Tibial nerve (tissue), 4 donors: ENCODE data around the gene ADAMTS8. TPM values are rescaled to one million over a fixed set of nuclear protein-coding genes. Genes with fewer than 3 reads are reported as not detected.

ENCODE experiments used
- DNase-seq, 2 donors: peaks; one replicate each; pipeline ENCODE4 v3.0.0-alpha.2; 2019; ENCODE audit warnings: low spot score in 2 of 2
- H3K27ac ChIP-seq, 4 donors: fragments of 200-600 bp; sonication (generic) in 3 of 4; one replicate each; pipeline ENCODE4 v1.5.1; 2017 to 2019; ENCODE audit warnings: mild to moderate bottlenecking in 1 of 4
- H3K27me3 ChIP-seq, 2 donors: fragments of 200-600 bp; sonication (generic) in 1 of 2; one replicate each; pipeline versions ENCODE4 v1.5.1 to v1.6.0; 2017 to 2019
- H3K36me3 ChIP-seq, 3 donors: fragments of 200-600 bp; sonication (generic); one replicate each; pipeline ENCODE4 v1.5.1; 2018 to 2019
- H3K4me1 ChIP-seq, 4 donors: fragments of 200-600 bp; sonication (generic) in 3 of 4; one replicate each; pipeline ENCODE4 v1.5.1; 2017 to 2019
- H3K4me3 ChIP-seq, 4 donors: fragments of 200-600 bp; sonication (generic) in 3 of 4; one replicate each; pipeline ENCODE4 v1.5.1; 2017 to 2019; ENCODE audit warnings: mild to moderate bottlenecking in 1 of 4, moderate library complexity in 1 of 4
- H3K9me3 ChIP-seq, 4 donors: fragments of 200-600 bp; sonication (generic) in 3 of 4; one replicate each; pipeline ENCODE4 v1.5.1; 2017 to 2019
- EP300 ChIP-seq, 2 donors: sonication (generic); formaldehyde crosslinking; IDR thresholded peaks; one replicate each; pipeline ENCODE4 v1.6.1; 2017; ENCODE audit warnings: antibody characterized with exemption in 2 of 2, mild to moderate bottlenecking in 1 of 2
- POLR2A ChIP-seq, 2 donors: fragments of 450-650 bp; IDR thresholded peaks; one replicate each; pipeline ENCODE4 v1.6.1; 2017; ENCODE audit warnings: antibody characterized with exemption in 2 of 2, mild to moderate bottlenecking in 2 of 2, moderate library complexity in 2 of 2
- WGBS, 2 donors: methylation state at CpG; one replicate each; pipeline ENCODE4 v1.1.5; 2018; 5-methylcytosine and 5-hydroxymethylcytosine counted together
- total RNA-seq, 4 donors: library from RNA; depleted of rRNA; stranded (reverse); fragments of >200 nt; gene quantifications; one replicate each; pipeline ENCODE4 v1.1.0, GENCODE V29; 2016
- TF ChIP-seq, protein P1 (sequence below), 5 experiments: fragments of 200-600 bp in 3 of 5; fragments of 450-650 bp in 2 of 5; sonication (generic) in 3 of 5; IDR thresholded peaks; one replicate each; pipeline ENCODE4 v1.5.1; 2016 to 2019; ENCODE audit warnings: antibody characterized with exemption in 5 of 5, mild to moderate bottlenecking in 3 of 5, moderate library complexity in 2 of 5

The ADAMTS8 gene
- total RNA-seq, 4 donors from 2014 or later = 0.66 to 3.9 (median 1.6) TPM

GRCh38 chr11:130476200-130476921 is 48.0 kb upstream of the ADAMTS8 start:
- no peak overlapping the region for H3K4me3 ChIP-seq
- H3K27me3 ChIP-seq = no peaks in the 10 kb centered on the region
- peaks cover 0 to 40% (median 29%) of the 10 kb centered on the region in 4 donors for H3K4me1 ChIP-seq

GRCh38 chr11:130475426-130476053 is 47.1 kb upstream of the ADAMTS8 start:
- H3K27me3 ChIP-seq = no peaks in the 10 kb centered on the region
- H3K9me3 ChIP-seq = no peaks in the 10 kb centered on the region
- WGBS, 2 donors = 87 to 92% methylated on average over 10 of the region's 10 CpGs
- peaks cover 0 to 38% (median 29%) of the 10 kb centered on the region in 4 donors for H3K4me1 ChIP-seq
- TF ChIP-seq EP300 (IDR thresholded peaks at IDR 0.05) = no peak
- no peak for TF ChIP-seq POLR2A (IDR thresholded peaks at IDR 0.05)
- TF ChIP-seq, protein P1, sequence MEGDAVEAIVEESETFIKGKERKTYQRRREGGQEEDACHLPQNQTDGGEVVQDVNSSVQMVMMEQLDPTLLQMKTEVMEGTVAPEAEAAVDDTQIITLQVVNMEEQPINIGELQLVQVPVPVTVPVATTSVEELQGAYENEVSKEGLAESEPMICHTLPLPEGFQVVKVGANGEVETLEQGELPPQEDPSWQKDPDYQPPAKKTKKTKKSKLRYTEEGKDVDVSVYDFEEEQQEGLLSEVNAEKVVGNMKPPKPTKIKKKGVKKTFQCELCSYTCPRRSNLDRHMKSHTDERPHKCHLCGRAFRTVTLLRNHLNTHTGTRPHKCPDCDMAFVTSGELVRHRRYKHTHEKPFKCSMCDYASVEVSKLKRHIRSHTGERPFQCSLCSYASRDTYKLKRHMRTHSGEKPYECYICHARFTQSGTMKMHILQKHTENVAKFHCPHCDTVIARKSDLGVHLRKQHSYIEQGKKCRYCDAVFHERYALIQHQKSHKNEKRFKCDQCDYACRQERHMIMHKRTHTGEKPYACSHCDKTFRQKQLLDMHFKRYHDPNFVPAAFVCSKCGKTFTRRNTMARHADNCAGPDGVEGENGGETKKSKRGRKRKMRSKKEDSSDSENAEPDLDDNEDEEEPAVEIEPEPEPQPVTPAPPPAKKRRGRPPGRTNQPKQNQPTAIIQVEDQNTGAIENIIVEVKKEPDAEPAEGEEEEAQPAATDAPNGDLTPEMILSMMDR (IDR thresholded peaks at IDR 0.05) = no peak
- DNase-seq = peak in 1 of 2 donors; percentile 5
- no peak overlapping the region for H3K4me3 ChIP-seq
- H3K27ac ChIP-seq = peak overlapping the region in 2 of 4 donors; percentile 4 to 84
- peaks cover 0 to 41% (median 4%) of the 10 kb centered on the region in 3 donors for H3K36me3 ChIP-seq

More at GRCh38 chr11:130476200-130476921, 48.0 kb upstream of the ADAMTS8 start:
- peaks cover 0 to 33% (median 0%) of the 10 kb centered on the region in 3 donors for H3K36me3 ChIP-seq
- no peak for TF ChIP-seq EP300 (IDR thresholded peaks at IDR 0.05)
- TF ChIP-seq POLR2A (IDR thresholded peaks at IDR 0.05) = no peak
- TF ChIP-seq, protein P1 (IDR thresholded peaks at IDR 0.05) = no peak
- WGBS, 2 donors = 76 to 78% methylated on average over 12 of the region's 12 CpGs
- H3K27ac ChIP-seq = peak overlapping the region in 3 of 4 donors; percentile 67 to 85 (median 84)
- peak in 1 of 2 donors; percentile 4 for DNase-seq
- no peaks in the 10 kb centered on the region for H3K9me3 ChIP-seq

GRCh38 chr11:130474637-130475400 is 46.4 kb upstream of the ADAMTS8 start:
- H3K36me3 ChIP-seq = peaks cover 0 to 42% (median 4%) of the 10 kb centered on the region in 3 donors
- H3K27ac ChIP-seq = peak overlapping the region in 2 of 4 donors; percentile 4 to 84
- 89 to 92% methylated on average over 12 of the region's 12 CpGs for whole genome bisulfite sequencing, 2 donors

DNA sequence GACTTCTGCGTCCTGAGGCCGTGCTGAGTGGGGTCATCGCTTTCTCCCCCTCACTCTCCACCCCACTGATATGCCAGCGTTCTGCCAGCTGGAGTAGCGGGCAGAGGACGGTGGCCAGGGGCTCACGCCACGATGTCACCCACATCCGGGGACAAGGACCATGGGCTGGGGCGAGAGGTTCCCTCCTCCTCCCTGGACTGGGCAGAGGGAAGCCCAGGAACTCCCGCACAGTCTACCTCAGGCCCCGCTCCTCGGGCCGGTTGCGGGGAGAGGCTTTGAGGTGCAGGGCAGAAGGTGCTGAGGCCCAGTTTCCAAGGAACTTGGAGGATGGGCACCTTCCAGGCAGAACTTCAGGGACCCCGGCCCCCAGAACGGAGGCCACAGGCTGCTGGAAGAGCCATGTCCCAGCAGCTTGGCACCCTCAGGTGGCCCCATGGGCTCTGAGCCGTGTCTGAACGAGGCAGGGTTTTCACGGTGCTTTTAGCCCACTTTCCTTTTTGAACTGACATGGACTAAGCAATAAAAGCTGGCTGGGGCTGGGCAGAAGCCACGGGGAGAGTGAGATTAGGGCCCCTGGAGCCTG is 45.5 kb upstream of the ADAMTS8 start:
- H3K27me3 ChIP-seq = no peaks in the 10 kb centered on the region
- no peak for DNase-seq
- no peaks in the 10 kb centered on the region for H3K9me3 ChIP-seq
- TF ChIP-seq EP300 (IDR thresholded peaks at IDR 0.05) (no peak), POLR2A (IDR thresholded peaks at IDR 0.05) (no peak)
- TF ChIP-seq, protein P1 (IDR thresholded peaks at IDR 0.05) = no peak
- peaks cover 0 to 47% (median 4%) of the 10 kb centered on the region in 3 donors for H3K36me3 ChIP-seq
- no peak overlapping the region for H3K4me3 ChIP-seq
- H3K27ac ChIP-seq = no peak overlapping the region
- WGBS, 2 donors = 87 to 97% methylated on average over 12 of the region's 21 CpGs
- peaks cover 0 to 27% (median 23%) of the 10 kb centered on the region in 4 donors for H3K4me1 ChIP-seq

More at GRCh38 chr11:130474637-130475400, 46.4 kb upstream of the ADAMTS8 start:
- no peak overlapping the region for H3K4me3 ChIP-seq
- H3K4me1 ChIP-seq = peaks cover 0 to 34% (median 29%) of the 10 kb centered on the region in 4 donors
- TF ChIP-seq POLR2A (IDR thresholded peaks at IDR 0.05) (no peak), EP300 (IDR thresholded peaks at IDR 0.05) (no peak)
- TF ChIP-seq, protein P1 (IDR thresholded peaks at IDR 0.05) = no peak
- no peaks in the 10 kb centered on the region for H3K27me3 ChIP-seq
- no peak for DNase-seq
- H3K9me3 ChIP-seq = no peaks in the 10 kb centered on the region
